Renal cortex interstitium (tissue), 15 donors: Measurements from ENCODE around the gene ZNF750. TPM values are rescaled to one million over a fixed set of nuclear protein-coding genes. Genes with fewer than 3 reads are reported as not detected.

Experiments
- DNase-seq, 11 donors: peaks; one replicate each; pipeline ENCODE4 v3.0.0-alpha.2; 2013; ENCODE audit warnings: low read depth in 9 of 11, low spot score in 4 of 11; ENCODE audit errors: extremely low read depth in 1 of 11
- long read RNA-seq, 16 experiments: transcript quantifications; one replicate each; lab custom pipeline, GENCODE V29; 2026
- polyA plus RNA-seq, 3 donors: library from polyadenylated mRNA; unstranded; fragments of 120-200 nt; gene quantifications; one replicate each; pipeline ENCODE4 v1.2.1, GENCODE V29; 2013; ENCODE audit not compliant: insufficient read length in 3 of 3

ZNF750 gene
- polyA plus RNA-seq: 1 to 10 TPM; 1.6 to 2.0 (median 1.8) TPM
- long read RNA-seq, donor 1, partial matches to known transcripts: 21 of 21 reads
- long read RNA-seq, donor 1, other reads (novel, unspliced or antisense): 0 of 21 reads
- long read RNA-seq, donor 2, partial matches to known transcripts: 16 of 16 reads
- long read RNA-seq, donor 2, other reads (novel, unspliced or antisense): 0 of 16 reads
- long read RNA-seq, donor 3: 0 reads
- long read RNA-seq, donor 4: 0 reads
- long read RNA-seq, donor 5: 0 reads
- long read RNA-seq, donor 6: 0 reads
- long read RNA-seq, donor 7, partial matches to known transcripts: 39 of 46 reads
- long read RNA-seq, donor 7, other reads (novel, unspliced or antisense): 6 of 46 reads
- long read RNA-seq, donor 8: 0 reads
- long read RNA-seq, donor 9, partial matches to known transcripts: 29 of 29 reads
- long read RNA-seq, donor 9, other reads (novel, unspliced or antisense): 0 of 29 reads
- long read RNA-seq, donor 10: 0 reads
- long read RNA-seq, donor 11: 0 reads
- long read RNA-seq, donor 12: 0 reads
- long read RNA-seq, donor 13: 0 reads
- long read RNA-seq, donor 14, partial matches to known transcripts: 10 of 10 reads
- long read RNA-seq, donor 14, other reads (novel, unspliced or antisense): 0 of 10 reads
- long read RNA-seq, donor 15: 0 reads
- long read RNA-seq, donor 16, partial matches to known transcripts: 0 of 1 reads
- long read RNA-seq, donor 16, other reads (novel, unspliced or antisense): 0 of 1 reads

- DNase-seq: peak in 1 of 11 donors; percentile 57
These were observed at the start of gene ZNF750 for GRCh38 chr17:82839617-82840292. Gene ZNF750 (minus strand): TSS chr17:82840022. CDS start chr17:82832454, 7,568 bp downstream.

GRCh38 chr17:82888583-82889495, 49.0 kb upstream of the ZNF750 start:
- DNase-seq: no peak

- no peak for DNase-seq
These were observed 47.7 kb upstream of the ZNF750 start for GRCh38 chr17:82887255-82888164.

GRCh38 chr17:82884970-82885353, 45.1 kb upstream of the ZNF750 start:
- no peak for DNase-seq

- no peak for DNase-seq
These were observed 44.6 kb upstream of the ZNF750 start for GRCh38 chr17:82884341-82884969.

- DNase-seq: no peak
These were observed 43.7 kb upstream of the ZNF750 start for GRCh38 chr17:82883419-82884031.

- DNase-seq: no peak
These were observed 43.0 kb upstream of the ZNF750 start for GRCh38 chr17:82882715-82883418.

GRCh38 chr17:82881900-82882714, 42.3 kb upstream of the ZNF750 start:
- no peak for DNase-seq

GRCh38 chr17:82881324-82881823, 41.6 kb upstream of the ZNF750 start:
- no peak for DNase-seq

- no peak for DNase-seq
These were observed 41.0 kb upstream of the ZNF750 start for GRCh38 chr17:82880620-82881323.

- no peak for DNase-seq
These were observed 39.4 kb upstream of the ZNF750 start for GRCh38 chr17:82879241-82879640.

GRCh38 chr17:82878527-82878926, 38.7 kb upstream of the ZNF750 start:
- no peak for DNase-seq

- DNase-seq: no peak
These were observed 37.0 kb upstream of the ZNF750 start for GRCh38 chr17:82876602-82877379.

GRCh38 chr17:82876149-82876548, 36.3 kb upstream of the ZNF750 start:
- no peak for DNase-seq
